K562 (cell line): ENCODE results near the gene TMEM151A. TPM values are rescaled to one million over a fixed set of nuclear protein-coding genes. Genes with fewer than 3 reads are reported as not detected.

ENCODE experiments used
- CC2D1A ChIP-seq: fragments of 450-650 bp; IDR thresholded peaks from 2 replicates; pipeline ENCODE4 v1.6.1; 2017; ENCODE audit warnings: mild to moderate bottlenecking
- CREBBP ChIP-seq: IDR thresholded peaks from one replicate; pipeline ENCODE4 v1.6.1; 2012; ENCODE audit warnings: low read depth, mild to moderate bottlenecking, control low read depth, inconsistent platforms, low read length
- EGR1 ChIP-seq: fragments of 450-650 bp; conservative IDR thresholded peaks from 2 replicates; pipeline ENCODE4 v1.6.1; 2017; ENCODE audit warnings: mild to moderate bottlenecking
- EP300 ChIP-seq: IDR thresholded peaks from 2 replicates; pipeline ENCODE4 v1.6.1; 2012; ENCODE audit warnings: low read length, improper control_type of control experiment
- SIX5 ChIP-seq, 2 experiments: IDR thresholded peaks; 2 replicates each; pipeline ENCODE4 v1.6.1; 2011; ENCODE audit warnings: low read length in 2 of 2, borderline replicate concordance in 1 of 2, low read depth in 1 of 2, mild to moderate bottlenecking in 1 of 2, moderate library complexity in 1 of 2; ENCODE audit not compliant: insufficient read depth in 1 of 2
- ZBTB9 ChIP-seq: fragments of 450-650 bp; formaldehyde crosslinking; IDR thresholded peaks from 2 replicates; pipeline ENCODE4 v1.4.0; 2020; ENCODE audit warnings: mild to moderate bottlenecking, moderate library complexity
- ZNF384 ChIP-seq: IDR thresholded peaks from 2 replicates; pipeline ENCODE4 v1.6.1; 2012; ENCODE audit warnings: low read depth, low read length, improper control_type of control experiment
- polyA plus RNA-seq, 8 experiments: library from polyadenylated mRNA; depleted of rRNA in 4 of 8; stranded (reverse) in 5 of 8; unstranded in 3 of 8; fragments of >200 nt; fragmentation: Nextera tagmentation in 2 of 8; fragmentation: Illumina TruSeq in 1 of 8; extraction: Ambion mirVana in 2 of 8; extraction: Trizol in 1 of 8; gene quantifications; 2 replicates each; pipeline versions ENCODE4 v1.2.1 to v1.2.3, GENCODE V29; 2011 to 2014; ENCODE audit warnings: inconsistent platforms in 1 of 8, missing spikeins in 1 of 8
- total RNA-seq, 7 experiments: library from RNA; depleted of rRNA in 6 of 7; stranded (reverse); fragments of >200 nt in 6 of 7; fragmentation: Illumina TruSeq in 2 of 7; extraction: Trizol in 2 of 7; gene quantifications; 2 replicates each; pipeline versions ENCODE4 v1.2.1 to v1.2.3, GENCODE V29; 2011 to 2021; ENCODE audit warnings: low replicate concordance in 1 of 7
- TF ChIP-seq, protein P1 (sequence below): fragments of 200-600 bp; sonication (generic); IDR thresholded peaks from one replicate; pipeline ENCODE4 v1.6.1; 2012; ENCODE audit warnings: mild to moderate bottlenecking, low read depth, low read length, inconsistent platforms
- TF ChIP-seq, protein P2 (sequence below): fragments of 250-450 bp; sonication (Bioruptor Pico); IDR thresholded peaks from 2 replicates; pipeline ENCODE4 v1.5.0; 2020; ENCODE audit warnings: mild to moderate bottlenecking, borderline replicate concordance

TMEM151A gene
- total and polyA plus RNA-seq, 9 of the 15 experiments (the other 6 are each of a cell fraction or from before 2014, with no cell fraction given), result not detected

DNA sequence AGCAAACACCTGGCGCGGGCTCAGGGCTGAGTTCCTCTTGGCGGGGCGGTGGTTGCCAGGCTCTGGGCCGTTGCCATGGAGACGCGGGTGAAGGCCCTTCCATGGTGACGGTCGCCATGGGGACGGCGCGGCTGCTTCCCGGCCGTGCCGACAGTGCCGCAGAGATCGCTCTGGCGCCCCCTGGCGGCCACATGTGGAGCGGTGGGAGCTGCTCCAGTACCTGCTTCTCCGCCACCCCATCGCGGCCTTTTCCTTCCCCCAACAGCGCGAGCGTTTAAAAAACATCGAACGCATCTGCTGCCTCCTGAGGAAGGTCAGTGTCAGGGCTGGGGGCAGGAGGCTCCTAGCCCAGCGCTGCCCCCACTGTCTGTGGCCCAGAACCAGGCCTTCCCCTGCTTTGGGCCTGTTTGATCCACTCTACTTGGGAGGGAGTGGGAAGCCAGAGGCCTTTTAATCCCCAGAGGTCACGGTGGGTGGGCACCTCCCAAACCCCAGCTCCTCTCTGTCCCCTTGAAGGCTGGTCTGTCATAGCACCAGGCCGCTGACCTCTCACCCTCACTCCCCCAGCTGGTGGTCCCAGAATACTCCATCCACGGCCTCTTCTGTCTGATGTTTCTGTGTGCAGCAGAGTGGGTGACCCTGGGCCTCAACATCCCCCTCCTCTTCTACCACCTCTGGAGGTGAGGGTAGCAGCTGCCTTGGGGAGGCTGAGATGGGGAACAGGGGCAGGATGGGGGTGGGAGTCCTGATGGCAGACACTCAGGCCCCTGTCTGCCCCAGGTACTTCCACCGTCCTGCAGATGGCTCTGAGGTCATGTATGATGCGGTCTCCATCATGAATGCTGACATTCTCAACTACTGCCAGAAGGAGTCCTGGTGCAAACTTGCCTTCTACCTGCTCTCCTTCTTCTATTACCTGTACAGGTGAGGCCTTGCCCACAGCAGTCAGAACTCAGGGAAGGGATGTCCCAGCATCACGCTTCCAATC, 8.9 kb upstream of the TMEM151A start (continued):
- TF ChIP-seq, protein P1, sequence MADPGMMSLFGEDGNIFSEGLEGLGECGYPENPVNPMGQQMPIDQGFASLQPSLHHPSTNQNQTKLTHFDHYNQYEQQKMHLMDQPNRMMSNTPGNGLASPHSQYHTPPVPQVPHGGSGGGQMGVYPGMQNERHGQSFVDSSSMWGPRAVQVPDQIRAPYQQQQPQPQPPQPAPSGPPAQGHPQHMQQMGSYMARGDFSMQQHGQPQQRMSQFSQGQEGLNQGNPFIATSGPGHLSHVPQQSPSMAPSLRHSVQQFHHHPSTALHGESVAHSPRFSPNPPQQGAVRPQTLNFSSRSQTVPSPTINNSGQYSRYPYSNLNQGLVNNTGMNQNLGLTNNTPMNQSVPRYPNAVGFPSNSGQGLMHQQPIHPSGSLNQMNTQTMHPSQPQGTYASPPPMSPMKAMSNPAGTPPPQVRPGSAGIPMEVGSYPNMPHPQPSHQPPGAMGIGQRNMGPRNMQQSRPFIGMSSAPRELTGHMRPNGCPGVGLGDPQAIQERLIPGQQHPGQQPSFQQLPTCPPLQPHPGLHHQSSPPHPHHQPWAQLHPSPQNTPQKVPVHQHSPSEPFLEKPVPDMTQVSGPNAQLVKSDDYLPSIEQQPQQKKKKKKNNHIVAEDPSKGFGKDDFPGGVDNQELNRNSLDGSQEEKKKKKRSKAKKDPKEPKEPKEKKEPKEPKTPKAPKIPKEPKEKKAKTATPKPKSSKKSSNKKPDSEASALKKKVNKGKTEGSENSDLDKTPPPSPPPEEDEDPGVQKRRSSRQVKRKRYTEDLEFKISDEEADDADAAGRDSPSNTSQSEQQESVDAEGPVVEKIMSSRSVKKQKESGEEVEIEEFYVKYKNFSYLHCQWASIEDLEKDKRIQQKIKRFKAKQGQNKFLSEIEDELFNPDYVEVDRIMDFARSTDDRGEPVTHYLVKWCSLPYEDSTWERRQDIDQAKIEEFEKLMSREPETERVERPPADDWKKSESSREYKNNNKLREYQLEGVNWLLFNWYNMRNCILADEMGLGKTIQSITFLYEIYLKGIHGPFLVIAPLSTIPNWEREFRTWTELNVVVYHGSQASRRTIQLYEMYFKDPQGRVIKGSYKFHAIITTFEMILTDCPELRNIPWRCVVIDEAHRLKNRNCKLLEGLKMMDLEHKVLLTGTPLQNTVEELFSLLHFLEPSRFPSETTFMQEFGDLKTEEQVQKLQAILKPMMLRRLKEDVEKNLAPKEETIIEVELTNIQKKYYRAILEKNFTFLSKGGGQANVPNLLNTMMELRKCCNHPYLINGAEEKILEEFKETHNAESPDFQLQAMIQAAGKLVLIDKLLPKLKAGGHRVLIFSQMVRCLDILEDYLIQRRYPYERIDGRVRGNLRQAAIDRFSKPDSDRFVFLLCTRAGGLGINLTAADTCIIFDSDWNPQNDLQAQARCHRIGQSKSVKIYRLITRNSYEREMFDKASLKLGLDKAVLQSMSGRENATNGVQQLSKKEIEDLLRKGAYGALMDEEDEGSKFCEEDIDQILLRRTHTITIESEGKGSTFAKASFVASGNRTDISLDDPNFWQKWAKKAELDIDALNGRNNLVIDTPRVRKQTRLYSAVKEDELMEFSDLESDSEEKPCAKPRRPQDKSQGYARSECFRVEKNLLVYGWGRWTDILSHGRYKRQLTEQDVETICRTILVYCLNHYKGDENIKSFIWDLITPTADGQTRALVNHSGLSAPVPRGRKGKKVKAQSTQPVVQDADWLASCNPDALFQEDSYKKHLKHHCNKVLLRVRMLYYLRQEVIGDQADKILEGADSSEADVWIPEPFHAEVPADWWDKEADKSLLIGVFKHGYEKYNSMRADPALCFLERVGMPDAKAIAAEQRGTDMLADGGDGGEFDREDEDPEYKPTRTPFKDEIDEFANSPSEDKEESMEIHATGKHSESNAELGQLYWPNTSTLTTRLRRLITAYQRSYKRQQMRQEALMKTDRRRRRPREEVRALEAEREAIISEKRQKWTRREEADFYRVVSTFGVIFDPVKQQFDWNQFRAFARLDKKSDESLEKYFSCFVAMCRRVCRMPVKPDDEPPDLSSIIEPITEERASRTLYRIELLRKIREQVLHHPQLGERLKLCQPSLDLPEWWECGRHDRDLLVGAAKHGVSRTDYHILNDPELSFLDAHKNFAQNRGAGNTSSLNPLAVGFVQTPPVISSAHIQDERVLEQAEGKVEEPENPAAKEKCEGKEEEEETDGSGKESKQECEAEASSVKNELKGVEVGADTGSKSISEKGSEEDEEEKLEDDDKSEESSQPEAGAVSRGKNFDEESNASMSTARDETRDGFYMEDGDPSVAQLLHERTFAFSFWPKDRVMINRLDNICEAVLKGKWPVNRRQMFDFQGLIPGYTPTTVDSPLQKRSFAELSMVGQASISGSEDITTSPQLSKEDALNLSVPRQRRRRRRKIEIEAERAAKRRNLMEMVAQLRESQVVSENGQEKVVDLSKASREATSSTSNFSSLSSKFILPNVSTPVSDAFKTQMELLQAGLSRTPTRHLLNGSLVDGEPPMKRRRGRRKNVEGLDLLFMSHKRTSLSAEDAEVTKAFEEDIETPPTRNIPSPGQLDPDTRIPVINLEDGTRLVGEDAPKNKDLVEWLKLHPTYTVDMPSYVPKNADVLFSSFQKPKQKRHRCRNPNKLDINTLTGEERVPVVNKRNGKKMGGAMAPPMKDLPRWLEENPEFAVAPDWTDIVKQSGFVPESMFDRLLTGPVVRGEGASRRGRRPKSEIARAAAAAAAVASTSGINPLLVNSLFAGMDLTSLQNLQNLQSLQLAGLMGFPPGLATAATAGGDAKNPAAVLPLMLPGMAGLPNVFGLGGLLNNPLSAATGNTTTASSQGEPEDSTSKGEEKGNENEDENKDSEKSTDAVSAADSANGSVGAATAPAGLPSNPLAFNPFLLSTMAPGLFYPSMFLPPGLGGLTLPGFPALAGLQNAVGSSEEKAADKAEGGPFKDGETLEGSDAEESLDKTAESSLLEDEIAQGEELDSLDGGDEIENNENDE, result peak; percentile 48
- TF ChIP-seq, protein P2, sequence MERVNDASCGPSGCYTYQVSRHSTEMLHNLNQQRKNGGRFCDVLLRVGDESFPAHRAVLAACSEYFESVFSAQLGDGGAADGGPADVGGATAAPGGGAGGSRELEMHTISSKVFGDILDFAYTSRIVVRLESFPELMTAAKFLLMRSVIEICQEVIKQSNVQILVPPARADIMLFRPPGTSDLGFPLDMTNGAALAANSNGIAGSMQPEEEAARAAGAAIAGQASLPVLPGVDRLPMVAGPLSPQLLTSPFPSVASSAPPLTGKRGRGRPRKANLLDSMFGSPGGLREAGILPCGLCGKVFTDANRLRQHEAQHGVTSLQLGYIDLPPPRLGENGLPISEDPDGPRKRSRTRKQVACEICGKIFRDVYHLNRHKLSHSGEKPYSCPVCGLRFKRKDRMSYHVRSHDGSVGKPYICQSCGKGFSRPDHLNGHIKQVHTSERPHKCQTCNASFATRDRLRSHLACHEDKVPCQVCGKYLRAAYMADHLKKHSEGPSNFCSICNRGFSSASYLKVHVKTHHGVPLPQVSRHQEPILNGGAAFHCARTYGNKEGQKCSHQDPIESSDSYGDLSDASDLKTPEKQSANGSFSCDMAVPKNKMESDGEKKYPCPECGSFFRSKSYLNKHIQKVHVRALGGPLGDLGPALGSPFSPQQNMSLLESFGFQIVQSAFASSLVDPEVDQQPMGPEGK, result no peak
- TF ChIP-seq CC2D1A (no peak), CREBBP (peak; percentile 92), ZNF384 (0 out of 2 replicates have a peak, but pooled peaks have one; percentile 30), EGR1 (peak; percentile 21; the same call in 1 of the 2 replicates), ZBTB9 (CRISPR knock-in tag) (0 out of 2 replicates have a peak, but pooled peaks have one; percentile 54), EP300 (0 out of 2 replicates have a peak, but pooled peaks have one; percentile 19), SIX5 (IDR thresholded peaks at IDR 0.05; ENCODE audit: borderline replicate concordance in 1 of 2, insufficient read depth in 1 of 2, low read depth in 1 of 2, low read length in 2 of 2) (peak; percentile 6 to 16; a peak in 2 of 4 replicates)
